Natural killer cell (primary cell): ENCODE data around the gene CBX4. TPM values are rescaled to one million over a fixed set of nuclear protein-coding genes. Genes with fewer than 3 reads are reported as not detected.
A peak's percentile ranks its signal among the peaks of the same experiment; 100 is the strongest.

ENCODE experiments used
- ATAC-seq, 3 donors: fragments of 150-1000 bp in 2 of 3; fragments of 200-7000 bp in 1 of 3; cut with Tn5 transposase; 1 replicate in 1 of 3; 2 replicates in 2 of 3; pipeline ENCODE4 v1.10.0; 2021; ENCODE audit warnings: mild to moderate bottlenecking in 2 of 3, moderate library complexity in 2 of 3
- DNase-seq, 2 donors: peaks; one replicate each; pipeline versions ENCODE4 v3.0.0 to v3.0.0-alpha.2; 2013 to 2021; ENCODE audit warnings: mixed read lengths in 1 of 2
- H3K27ac ChIP-seq: one replicate; pipeline ENCODE4 v1.5.1; 2013; ENCODE audit warnings: mild to moderate bottlenecking, low read length
- H3K27me3 ChIP-seq: one replicate; pipeline ENCODE4 v1.6.1; 2013; ENCODE audit warnings: low read length; ENCODE audit not compliant: control insufficient read depth, insufficient read depth
- H3K36me3 ChIP-seq: one replicate; pipeline ENCODE4 v1.6.1; 2013; ENCODE audit warnings: low read length; ENCODE audit not compliant: control insufficient read depth, insufficient read depth
- H3K4me1 ChIP-seq: one replicate; pipeline ENCODE4 v1.6.1; 2013; ENCODE audit warnings: low read length; ENCODE audit not compliant: control insufficient read depth, insufficient read depth
- H3K4me3 ChIP-seq: one replicate; pipeline ENCODE4 v1.5.1; 2013; ENCODE audit warnings: low read length
- H3K9me3 ChIP-seq: one replicate; pipeline ENCODE4 v1.6.1; 2013; ENCODE audit warnings: low read length; ENCODE audit not compliant: control insufficient read depth, insufficient read depth
- H3K27ac Mint-ChIP-seq, 2 donors: one replicate each; pipeline ENCODE4 v1.8.0; 2022; ENCODE audit warnings: mild to moderate bottlenecking in 2 of 2, mixed read lengths in 2 of 2, moderate library complexity in 1 of 2
- H3K27me3 Mint-ChIP-seq, 2 donors: one replicate each; pipeline ENCODE4 v1.8.0; 2022; ENCODE audit warnings: low read depth in 2 of 2, mixed read lengths in 2 of 2
- H3K36me3 Mint-ChIP-seq: one replicate; pipeline ENCODE4 v1.8.0; 2022; ENCODE audit warnings: mixed read lengths
- H3K4me1 Mint-ChIP-seq, 2 donors: one replicate each; pipeline ENCODE4 v1.8.0; 2022; ENCODE audit warnings: mixed read lengths in 2 of 2
- H3K4me3 Mint-ChIP-seq: one replicate; pipeline ENCODE4 v1.8.0; 2022; ENCODE audit warnings: mild to moderate bottlenecking, moderate library complexity, mixed read lengths
- H3K9me3 Mint-ChIP-seq, 2 donors: one replicate each; pipeline ENCODE4 v1.8.0; 2022; ENCODE audit warnings: mixed read lengths in 2 of 2
- CTCF ChIP-seq: fragments of 200-600 bp; IDR thresholded peaks from one replicate; pipeline ENCODE4 v1.8.0; 2022; ENCODE audit warnings: antibody characterized with exemption
- WGBS: methylation state at CpG from one replicate; pipeline ENCODE4 v1.1.7; 2013; ENCODE audit warnings: missing lambda C conversion rate; ENCODE audit not compliant: insufficient coverage; 5-methylcytosine and 5-hydroxymethylcytosine counted together
- intact Hi-C: fragments of 100-400 bp; cut with micrococcal nuclease; formaldehyde crosslinking; loops from one replicate; pipeline ENCODE4 v1.14.2; 2022
- total RNA-seq, 4 donors: library from RNA; stranded (reverse); fragments of 120-200 nt in 1 of 4; gene quantifications; one replicate each; pipeline versions ENCODE4 v1.2.3 to v1.2.4, GENCODE V29; 2013 to 2022

Gene CBX4
- total RNA-seq, 3 donors from 2014 or later (not counting 1 experiment from before 2014, with no cell fraction given) = 147 to 220 (median 217) TPM

GRCh38 chr17:79793924-79794304 is 45.3 kb downstream of the CBX4 start:
- no peak for TF ChIP-seq CTCF
- H3K4me3 Mint-ChIP-seq = peak overlapping the region; percentile 35
- DNase-seq = no peak
- Histone ChIP-seq H3K4me3 (no peak overlapping the region), H3K27ac (no peak overlapping the region), H3K9me3 (no peaks in the 10 kb centered on the region), H3K27me3 (peaks cover 49% of the 10 kb centered on the region), H3K4me1 (peaks cover 48% of the 10 kb centered on the region), H3K36me3 (peaks cover 3% of the 10 kb centered on the region)
- H3K27me3 Mint-ChIP-seq = peaks cover 10 to 30% of the 10 kb centered on the region in 2 donors
- ATAC-seq = no peak
- peaks cover 14 to 16% of the 10 kb centered on the region in 2 donors for H3K4me1 Mint-ChIP-seq
- H3K9me3 Mint-ChIP-seq = no peaks in the 10 kb centered on the region
- WGBS = 83% methylated on average over 2 of the region's 3 CpGs
- H3K36me3 Mint-ChIP-seq = no peaks in the 10 kb centered on the region
- no peak overlapping the region for H3K27ac Mint-ChIP-seq
- intact Hi-C loops = no loop called here

- no peaks in the 10 kb centered on the region for H3K9me3 Mint-ChIP-seq
- peaks cover 42% of the 10 kb centered on the region for H3K4me1 ChIP-seq
- peaks cover 3% of the 10 kb centered on the region for H3K36me3 ChIP-seq
- peaks cover 12 to 28% of the 10 kb centered on the region in 2 donors for H3K27me3 Mint-ChIP-seq
- no peak overlapping the region for H3K4me3 ChIP-seq
- DNase-seq = no peak
- TF ChIP-seq CTCF = no peak
- no peak for ATAC-seq
- H3K4me3 Mint-ChIP-seq = peak overlapping the region; percentile 35
- 72% methylated on average over 63 of the region's 63 CpGs for WGBS
- H3K9me3 ChIP-seq = no peaks in the 10 kb centered on the region
- H3K27ac ChIP-seq = no peak overlapping the region
- no peaks in the 10 kb centered on the region for H3K36me3 Mint-ChIP-seq
- intact Hi-C loops = no loop called here
- no peak overlapping the region for H3K27ac Mint-ChIP-seq
- H3K4me1 Mint-ChIP-seq = peaks cover 7 to 9% of the 10 kb centered on the region in 2 donors
- peaks cover 49% of the 10 kb centered on the region for H3K27me3 ChIP-seq
These were observed 46.0 kb downstream of the CBX4 start for GRCh38 chr17:79792984-79793923.

- no peak overlapping the region for H3K27ac ChIP-seq
- no peak overlapping the region for H3K4me3 ChIP-seq
- TF ChIP-seq CTCF = no peak
- intact Hi-C loops = no loop called here
- 21% methylated on average over 14 of the region's 22 CpGs for WGBS
- Mint-ChIP-seq H3K36me3 (no peaks in the 10 kb centered on the region), H3K27me3 (peaks cover 21 to 35% of the 10 kb centered on the region in 2 donors), H3K27ac (no peak overlapping the region), H3K4me3 (no peak overlapping the region), H3K9me3 (no peaks in the 10 kb centered on the region), H3K4me1 (peaks cover 6 to 8% of the 10 kb centered on the region in 2 donors)
- peaks cover 36% of the 10 kb centered on the region for H3K4me1 ChIP-seq
- peaks cover 3% of the 10 kb centered on the region for H3K36me3 ChIP-seq
- DNase-seq (no peak), ATAC-seq (no peak)
- peaks cover 46% of the 10 kb centered on the region for H3K27me3 ChIP-seq
- H3K9me3 ChIP-seq = no peaks in the 10 kb centered on the region
These were observed 46.8 kb downstream of the CBX4 start for GRCh38 chr17:79792341-79792871.
